ENCODE results near the gene AOPEP.

AOPEP gene

DNA sequence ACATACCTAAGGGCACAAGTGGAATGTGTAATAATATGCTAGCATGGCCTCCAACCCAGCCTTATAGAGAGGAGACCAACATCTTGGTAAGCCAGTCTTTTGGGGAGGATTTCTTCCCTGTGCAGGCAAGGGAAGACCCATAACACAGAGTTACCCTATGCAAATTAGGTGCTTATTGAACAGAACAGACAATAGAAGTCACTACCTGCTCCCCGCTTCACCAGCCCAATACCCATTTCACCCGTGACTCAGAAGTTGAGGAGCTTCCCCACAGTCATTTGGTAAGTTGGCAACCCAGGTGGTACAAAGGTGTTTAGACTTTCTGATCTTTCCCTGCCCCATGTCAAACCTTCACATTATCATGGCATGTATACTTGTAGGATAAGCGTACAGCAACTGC, 44.6 kb downstream of the AOPEP start:
- DNase-seq (ENCODE audit: low spot score), result no peak
- Histone ChIP-seq H3K27ac (no peak overlapping the region), H3K4me3 (no peak overlapping the region)
- TF ChIP-seq, protein P1, sequence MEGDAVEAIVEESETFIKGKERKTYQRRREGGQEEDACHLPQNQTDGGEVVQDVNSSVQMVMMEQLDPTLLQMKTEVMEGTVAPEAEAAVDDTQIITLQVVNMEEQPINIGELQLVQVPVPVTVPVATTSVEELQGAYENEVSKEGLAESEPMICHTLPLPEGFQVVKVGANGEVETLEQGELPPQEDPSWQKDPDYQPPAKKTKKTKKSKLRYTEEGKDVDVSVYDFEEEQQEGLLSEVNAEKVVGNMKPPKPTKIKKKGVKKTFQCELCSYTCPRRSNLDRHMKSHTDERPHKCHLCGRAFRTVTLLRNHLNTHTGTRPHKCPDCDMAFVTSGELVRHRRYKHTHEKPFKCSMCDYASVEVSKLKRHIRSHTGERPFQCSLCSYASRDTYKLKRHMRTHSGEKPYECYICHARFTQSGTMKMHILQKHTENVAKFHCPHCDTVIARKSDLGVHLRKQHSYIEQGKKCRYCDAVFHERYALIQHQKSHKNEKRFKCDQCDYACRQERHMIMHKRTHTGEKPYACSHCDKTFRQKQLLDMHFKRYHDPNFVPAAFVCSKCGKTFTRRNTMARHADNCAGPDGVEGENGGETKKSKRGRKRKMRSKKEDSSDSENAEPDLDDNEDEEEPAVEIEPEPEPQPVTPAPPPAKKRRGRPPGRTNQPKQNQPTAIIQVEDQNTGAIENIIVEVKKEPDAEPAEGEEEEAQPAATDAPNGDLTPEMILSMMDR (IDR thresholded peaks at IDR 0.05), result no peak

DNA sequence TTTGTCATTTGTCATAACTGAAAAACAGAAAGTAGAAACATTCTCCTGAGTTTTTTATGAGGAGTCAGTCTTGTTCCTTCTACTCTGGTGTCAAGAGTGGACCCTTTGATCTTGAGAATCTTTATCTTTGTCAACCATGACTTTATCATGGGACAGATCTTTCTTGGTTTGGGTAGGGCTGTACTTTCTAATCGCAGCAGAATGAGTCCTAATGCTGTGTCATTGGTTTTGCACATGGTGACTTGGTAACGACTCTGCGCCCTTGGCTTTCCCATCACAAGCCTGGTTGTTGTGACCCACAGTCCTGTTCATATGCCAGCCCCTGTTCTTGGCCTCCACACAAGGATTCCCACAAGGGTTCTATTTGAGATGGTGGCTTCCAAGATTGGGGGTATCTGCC, 45.6 kb downstream of the AOPEP start:
- Histone ChIP-seq H3K4me3 (no peak overlapping the region), H3K27ac (peak overlapping the region; percentile 17 to 66)
- TF ChIP-seq, protein P1 (IDR thresholded peaks at IDR 0.05), result no peak
- no peak for DNase-seq (ENCODE audit: low spot score)

DNA sequence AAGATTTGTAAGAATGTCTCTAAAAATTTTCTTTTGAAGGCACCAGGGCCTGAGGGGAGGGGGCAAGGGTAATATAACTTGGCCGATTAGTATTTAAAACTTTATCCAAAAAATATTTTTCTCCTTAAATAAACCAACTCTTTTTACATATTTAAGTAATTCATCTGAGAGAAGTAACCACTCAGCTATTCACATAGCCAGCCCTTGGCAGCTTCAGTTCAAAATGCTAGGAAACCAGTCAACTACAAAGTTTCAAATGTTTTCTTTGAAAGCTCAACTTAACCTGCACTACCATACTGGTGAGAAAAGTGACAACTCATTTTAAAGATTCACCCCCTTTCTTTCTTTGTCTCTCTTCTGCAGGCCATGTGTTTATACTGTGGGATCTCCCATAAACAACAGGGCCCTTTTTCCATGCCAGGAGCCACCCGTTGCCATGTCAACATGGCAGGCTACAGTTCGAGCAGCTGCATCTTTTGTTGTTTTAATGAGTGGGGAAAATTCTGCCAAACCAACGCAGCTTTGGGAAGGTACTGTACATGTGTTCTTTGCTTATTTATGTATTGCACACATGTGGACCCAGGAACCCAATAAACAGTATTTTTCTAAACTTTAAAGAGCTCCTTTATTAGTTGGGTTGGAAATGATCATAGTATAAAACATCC, 46.3 kb downstream of the AOPEP start:
- DNase-seq (ENCODE audit: low spot score), result no peak
- no peak overlapping the region for H3K4me3 ChIP-seq
- TF ChIP-seq, protein P1 (IDR thresholded peaks at IDR 0.05), result no peak

DNA sequence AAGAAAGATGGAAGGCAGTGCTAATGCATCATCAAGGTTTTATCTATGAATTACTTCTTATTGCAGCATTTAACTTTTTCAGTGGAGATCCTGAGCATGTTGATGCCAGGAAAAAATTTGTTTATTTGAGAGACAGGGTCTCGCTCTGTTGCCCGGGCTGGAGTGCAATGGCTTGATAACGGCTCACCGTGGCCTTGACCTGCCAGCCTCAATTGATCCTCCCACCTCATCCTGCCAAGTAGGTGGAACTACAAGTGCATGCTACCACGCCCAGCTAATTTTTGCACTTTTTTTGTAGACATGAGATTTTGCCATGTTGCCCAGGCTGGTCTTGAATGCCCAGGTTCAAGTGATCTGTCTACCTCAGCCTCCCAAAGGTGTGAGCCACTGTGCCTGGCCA, 47.2 kb downstream of the AOPEP start:
- Histone ChIP-seq H3K27ac (peak overlapping the region; percentile 50 to 66), H3K4me3 (no peak overlapping the region)
- TF ChIP-seq, protein P1 (IDR thresholded peaks at IDR 0.05), result no peak
- no peak for DNase-seq (ENCODE audit: low spot score)

More for the DNA sequence above, 46.3 kb downstream of the AOPEP start:
- H3K27ac ChIP-seq, result peak overlapping the region; percentile 50 to 66

DNA sequence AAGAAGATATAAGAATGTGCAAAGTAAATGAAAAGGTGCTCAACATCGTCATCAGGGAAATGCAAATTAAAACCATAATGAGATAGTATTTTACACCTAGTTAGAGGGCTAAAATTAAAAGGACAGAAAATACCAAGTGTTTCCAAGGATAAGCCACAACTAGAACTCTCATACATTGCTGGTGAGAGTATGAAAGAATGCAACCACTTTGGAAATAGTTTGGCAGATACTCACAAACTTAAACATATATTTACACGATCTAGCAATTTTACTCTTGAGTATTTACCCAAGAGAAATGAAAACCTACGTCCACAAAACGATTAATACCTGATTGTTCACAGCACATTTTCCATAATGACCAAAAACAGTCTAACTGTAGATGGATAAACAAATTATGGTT, 51.5 kb downstream of the AOPEP start:
- TF ChIP-seq, protein P1 (IDR thresholded peaks at IDR 0.05), result no peak

DNA sequence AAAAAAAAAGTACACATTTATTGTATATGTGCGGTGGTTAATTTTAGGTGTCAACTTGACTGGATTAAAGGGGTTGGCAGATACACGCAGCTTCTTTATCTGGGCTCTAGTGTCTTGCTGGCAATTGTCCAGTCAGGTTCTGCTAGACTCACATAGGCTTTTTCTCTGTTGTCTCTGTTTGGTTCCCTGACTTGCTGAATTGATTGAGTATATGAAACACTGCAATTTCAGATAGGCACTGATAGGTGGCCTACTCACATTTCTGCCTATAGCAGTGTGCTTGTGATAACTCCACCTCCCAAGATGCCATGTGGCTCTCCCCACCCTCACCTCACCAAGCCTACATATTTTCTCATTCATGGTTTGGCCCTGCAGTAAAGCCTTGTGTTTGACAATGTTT, 52.5 kb downstream of the AOPEP start:
- H3K4me3 ChIP-seq, result no peak overlapping the region
- no peak for DNase-seq (ENCODE audit: low spot score)
- no peak overlapping the region for H3K27ac ChIP-seq
- TF ChIP-seq, protein P1 (IDR thresholded peaks at IDR 0.05), result no peak

More for the DNA sequence above, 51.5 kb downstream of the AOPEP start:
- DNase-seq (ENCODE audit: low spot score), result no peak
- Histone ChIP-seq H3K4me3 (no peak overlapping the region), H3K27ac (no peak overlapping the region)

DNA sequence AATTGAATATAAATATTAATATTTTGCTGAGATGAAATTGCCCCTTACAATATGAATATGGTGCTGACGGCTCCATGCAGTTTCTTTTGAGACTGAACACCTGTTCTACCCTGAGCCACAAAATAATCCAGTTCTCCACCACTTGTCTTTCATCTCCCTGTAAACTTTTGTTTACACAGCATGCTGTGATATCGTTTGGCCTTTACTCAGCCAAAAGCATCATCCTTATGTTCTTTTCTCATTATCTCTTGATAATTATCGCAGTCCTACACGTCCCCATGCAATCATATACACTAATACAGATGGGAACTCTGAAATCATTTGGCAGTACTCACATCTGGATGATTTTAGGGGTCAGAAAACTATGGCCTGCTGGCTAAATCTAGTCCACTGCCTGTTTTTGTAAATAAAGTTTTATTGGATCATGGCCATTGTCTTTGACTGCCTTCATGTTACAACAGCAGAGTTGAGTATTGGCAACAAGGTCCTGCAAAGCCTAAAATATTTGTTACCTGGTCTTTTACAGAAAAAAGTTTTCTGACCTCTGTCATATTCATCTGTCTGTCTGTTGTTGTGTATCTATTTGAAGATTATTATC, 53.3 kb downstream of the AOPEP start:
- no peak for DNase-seq (ENCODE audit: low spot score)
- Histone ChIP-seq H3K4me3 (no peak overlapping the region), H3K27ac (peak overlapping the region in 1 of 2 donors; percentile 57)
- TF ChIP-seq, protein P1 (IDR thresholded peaks at IDR 0.05), result no peak

Measured in coronary artery (tissue), 2 donors.